C4-2B (cell line): ENCODE data around the gene MCUB.
"Not testable (repeated sequence)": the region's sequence is repeated elsewhere in the genome, so short reads cannot be mapped to it uniquely, and the experiment has no call there.

Experiments
- H3K27ac ChIP-seq: fragments of 450-650 bp; 2 replicates; pipeline ENCODE4 v1.5.1; 2017
- CTCF ChIP-seq: fragments of 450-650 bp; conservative IDR thresholded peaks from 2 replicates; pipeline ENCODE4 v1.5.1; 2017; ENCODE audit warnings: mild to moderate bottlenecking
- ZFX ChIP-seq: fragments of 450-650 bp; IDR thresholded peaks from 2 replicates; pipeline ENCODE4 v1.6.1; 2017

The MCUB gene

GRCh38 chr4:109578846-109579245, 18.8 kb downstream of the MCUB start:
- no peak overlapping the region for H3K27ac ChIP-seq
- TF ChIP-seq CTCF (no peak), ZFX (no peak)

GRCh38 chr4:109579997-109580396, 20.0 kb downstream of the MCUB start:
- H3K27ac ChIP-seq = not testable (repeated sequence)

GRCh38 chr4:109588176-109588575, 28.1 kb downstream of the MCUB start:
- no peak for TF ChIP-seq ZFX
- TF ChIP-seq CTCF = no peak
- no peak overlapping the region for H3K27ac ChIP-seq

GRCh38 chr4:109589119-109589518, 29.1 kb downstream of the MCUB start:
- TF ChIP-seq ZFX (no peak), CTCF (no peak)
- H3K27ac ChIP-seq = no peak overlapping the region; the same call in 1 of the 2 replicates

- H3K27ac ChIP-seq = no peak overlapping the region; the same call in 1 of the 2 replicates
- TF ChIP-seq CTCF (no peak), ZFX (no peak)
These were observed 29.6 kb downstream of the MCUB start for GRCh38 chr4:109589605-109590004.

- no peak overlapping the region for H3K27ac ChIP-seq
- TF ChIP-seq CTCF (no peak), ZFX (no peak)
These were observed 30.9 kb downstream of the MCUB start for GRCh38 chr4:109590905-109591304.

GRCh38 chr4:109592367-109592766, 32.3 kb downstream of the MCUB start:
- no peak overlapping the region for H3K27ac ChIP-seq

GRCh38 chr4:109595123-109595522, 35.1 kb downstream of the MCUB start:
- H3K27ac ChIP-seq = not testable (repeated sequence)

More at GRCh38 chr4:109592367-109592766, 32.3 kb downstream of the MCUB start:
- TF ChIP-seq ZFX (no peak), CTCF (no peak)

GRCh38 chr4:109596420-109597085, 36.5 kb downstream of the MCUB start:
- H3K27ac ChIP-seq = not testable (repeated sequence)
